GM23338 (cell line): ENCODE data around the gene PACSIN1.

Source experiments
- CREB1 ChIP-seq: fragments of 250-450 bp; sonication (Bioruptor Pico); IDR thresholded peaks from 2 replicates; pipeline ENCODE4 v1.5.0; 2020; ENCODE audit warnings: low read depth, mild to moderate bottlenecking, moderate library complexity
- EZH2 ChIP-seq: fragments of 200-600 bp; sonication (generic); IDR thresholded peaks from one replicate; pipeline ENCODE4 v1.8.0; 2017; ENCODE audit warnings: antibody characterized with exemption, mild to moderate bottlenecking, low read depth; ENCODE audit not compliant: unreplicated experiment
- EZH2phosphoT487 ChIP-seq: fragments of 200-600 bp; sonication (generic); IDR thresholded peaks from one replicate; pipeline ENCODE4 v1.8.1; 2018; ENCODE audit warnings: antibody characterized with exemption; ENCODE audit not compliant: unreplicated experiment
- REST ChIP-seq: IDR thresholded peaks from one replicate; pipeline ENCODE4 v1.6.1; 2018; ENCODE audit warnings: antibody characterized with exemption; ENCODE audit not compliant: unreplicated experiment
- TF ChIP-seq, protein P1 (sequence below), 2 experiments: fragments of 200-600 bp in 1 of 2; sonication (generic) in 1 of 2; conservative IDR thresholded peaks; 2 replicates each; pipeline versions ENCODE4 v1.5.1 to v1.6.1; 2016 to 2017; ENCODE audit warnings: antibody characterized with exemption in 2 of 2, low read depth in 2 of 2, mild to moderate bottlenecking in 2 of 2, moderate library complexity in 1 of 2

DNA sequence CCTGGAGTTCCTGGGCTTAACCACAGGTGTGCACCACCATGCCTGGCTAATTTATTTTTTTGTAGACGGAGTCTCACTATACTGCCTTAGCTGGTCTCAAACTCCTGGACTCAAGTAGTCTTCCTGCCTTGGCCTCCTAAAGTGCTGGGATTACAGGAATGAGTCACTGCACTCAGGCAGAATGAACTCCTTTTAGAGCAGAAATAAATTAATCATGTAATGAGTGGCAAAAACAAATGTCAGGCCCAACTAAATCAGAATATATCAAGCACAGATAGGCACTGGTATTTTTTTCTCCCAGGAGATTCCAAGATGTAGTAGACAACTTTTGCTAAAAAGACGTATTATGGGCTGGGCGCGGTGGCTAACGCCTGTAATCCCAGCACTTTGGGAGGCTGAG is 42.6 kb upstream of the PACSIN1 start:
- TF ChIP-seq EZH2phosphoT487 (no peak), REST (no peak), EZH2 (no peak), CREB1 (no peak)
- TF ChIP-seq, protein P1, sequence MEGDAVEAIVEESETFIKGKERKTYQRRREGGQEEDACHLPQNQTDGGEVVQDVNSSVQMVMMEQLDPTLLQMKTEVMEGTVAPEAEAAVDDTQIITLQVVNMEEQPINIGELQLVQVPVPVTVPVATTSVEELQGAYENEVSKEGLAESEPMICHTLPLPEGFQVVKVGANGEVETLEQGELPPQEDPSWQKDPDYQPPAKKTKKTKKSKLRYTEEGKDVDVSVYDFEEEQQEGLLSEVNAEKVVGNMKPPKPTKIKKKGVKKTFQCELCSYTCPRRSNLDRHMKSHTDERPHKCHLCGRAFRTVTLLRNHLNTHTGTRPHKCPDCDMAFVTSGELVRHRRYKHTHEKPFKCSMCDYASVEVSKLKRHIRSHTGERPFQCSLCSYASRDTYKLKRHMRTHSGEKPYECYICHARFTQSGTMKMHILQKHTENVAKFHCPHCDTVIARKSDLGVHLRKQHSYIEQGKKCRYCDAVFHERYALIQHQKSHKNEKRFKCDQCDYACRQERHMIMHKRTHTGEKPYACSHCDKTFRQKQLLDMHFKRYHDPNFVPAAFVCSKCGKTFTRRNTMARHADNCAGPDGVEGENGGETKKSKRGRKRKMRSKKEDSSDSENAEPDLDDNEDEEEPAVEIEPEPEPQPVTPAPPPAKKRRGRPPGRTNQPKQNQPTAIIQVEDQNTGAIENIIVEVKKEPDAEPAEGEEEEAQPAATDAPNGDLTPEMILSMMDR (conservative IDR thresholded peaks at IDR 0.05; ENCODE audit: low read depth in 2 of 2): no peak
